LoVo (cell line): ENCODE data around the gene FRA10AC1.
A peak's percentile ranks its signal among the peaks of the same experiment; 100 is the strongest.
"Not testable (repeated sequence)": the region's sequence is repeated elsewhere in the genome, so short reads cannot be mapped to it uniquely, and the experiment has no call there.

ENCODE experiments used
- DNase-seq: peaks from one replicate; pipeline ENCODE4 v3.0.0-alpha.2; 2016; ENCODE audit warnings: low spot score

The FRA10AC1 gene

GRCh38 chr10:93703066-93703465 lies 674 bp upstream of the FRA10AC1 start:
- DNase-seq = no peak

- DNase-seq = no peak
Measured at GRCh38 chr10:93701866-93702209, 554 bp downstream of the FRA10AC1 start.

- DNase-seq = no peak
Measured at GRCh38 chr10:93697207-93697606, 5.2 kb downstream of the FRA10AC1 start.

- DNase-seq = not testable (repeated sequence)
Measured at GRCh38 chr10:93696582-93696981, 5.8 kb downstream of the FRA10AC1 start.

GRCh38 chr10:93695740-93696139 lies 6.7 kb downstream of the FRA10AC1 start:
- DNase-seq = no peak

- no peak for DNase-seq
Measured at GRCh38 chr10:93687737-93688136, 14.7 kb downstream of the FRA10AC1 start.

GRCh38 chr10:93680412-93681047 lies 21.9 kb downstream of the FRA10AC1 start:
- peak; percentile 55 for DNase-seq

GRCh38 chr10:93678805-93679587 lies 23.4 kb downstream of the FRA10AC1 start:
- no peak for DNase-seq

- DNase-seq = no peak
Measured at GRCh38 chr10:93678386-93678785, 24.0 kb downstream of the FRA10AC1 start.

- DNase-seq = no peak
Measured at GRCh38 chr10:93673791-93674190, 28.6 kb downstream of the FRA10AC1 start.

- DNase-seq = no peak
Measured at GRCh38 chr10:93672890-93673289, 29.5 kb downstream of the FRA10AC1 start.

GRCh38 chr10:93672022-93672678 lies 30.2 kb downstream of the FRA10AC1 start:
- DNase-seq = no peak

- DNase-seq = no peak
Measured at GRCh38 chr10:93671042-93671441, 31.4 kb downstream of the FRA10AC1 start.

GRCh38 chr10:93670372-93670771 lies 32.0 kb downstream of the FRA10AC1 start:
- DNase-seq = no peak

- no peak for DNase-seq
Measured at GRCh38 chr10:93667795-93668194, 34.6 kb downstream of the FRA10AC1 start.

GRCh38 chr10:93666030-93666429 lies 36.4 kb downstream of the FRA10AC1 start:
- no peak for DNase-seq

GRCh38 chr10:93657757-93658156 lies 44.6 kb downstream of the FRA10AC1 start:
- DNase-seq = no peak

GRCh38 chr10:93656155-93656554 lies 46.2 kb downstream of the FRA10AC1 start:
- DNase-seq = no peak

GRCh38 chr10:93654201-93654600 lies 48.2 kb downstream of the FRA10AC1 start:
- DNase-seq = no peak

- DNase-seq = no peak
Measured at GRCh38 chr10:93652857-93653256, 49.5 kb downstream of the FRA10AC1 start.

GRCh38 chr10:93639791-93640190 lies 62.6 kb downstream of the FRA10AC1 start:
- no peak for DNase-seq

GRCh38 chr10:93630625-93631557 lies 71.5 kb downstream of the FRA10AC1 start:
- no peak for DNase-seq
